Activated CD4-positive, CD25-positive, alpha-beta regulatory T cell treated with anti-CD3 and anti-CD28 coated beads, Interleukin-2, amount 50 U/mL, for 24 hours (primary cell): Measurements from ENCODE around the gene ZMIZ1.

ENCODE experiments used
- ATAC-seq, 2 donors: fragments of 150-1000 bp; cut with Tn5 transposase; one replicate each; pipeline ENCODE4 v1.10.0; 2021; ENCODE audit warnings: mild to moderate bottlenecking in 1 of 2, moderate library complexity in 1 of 2

Gene ZMIZ1

DNA sequence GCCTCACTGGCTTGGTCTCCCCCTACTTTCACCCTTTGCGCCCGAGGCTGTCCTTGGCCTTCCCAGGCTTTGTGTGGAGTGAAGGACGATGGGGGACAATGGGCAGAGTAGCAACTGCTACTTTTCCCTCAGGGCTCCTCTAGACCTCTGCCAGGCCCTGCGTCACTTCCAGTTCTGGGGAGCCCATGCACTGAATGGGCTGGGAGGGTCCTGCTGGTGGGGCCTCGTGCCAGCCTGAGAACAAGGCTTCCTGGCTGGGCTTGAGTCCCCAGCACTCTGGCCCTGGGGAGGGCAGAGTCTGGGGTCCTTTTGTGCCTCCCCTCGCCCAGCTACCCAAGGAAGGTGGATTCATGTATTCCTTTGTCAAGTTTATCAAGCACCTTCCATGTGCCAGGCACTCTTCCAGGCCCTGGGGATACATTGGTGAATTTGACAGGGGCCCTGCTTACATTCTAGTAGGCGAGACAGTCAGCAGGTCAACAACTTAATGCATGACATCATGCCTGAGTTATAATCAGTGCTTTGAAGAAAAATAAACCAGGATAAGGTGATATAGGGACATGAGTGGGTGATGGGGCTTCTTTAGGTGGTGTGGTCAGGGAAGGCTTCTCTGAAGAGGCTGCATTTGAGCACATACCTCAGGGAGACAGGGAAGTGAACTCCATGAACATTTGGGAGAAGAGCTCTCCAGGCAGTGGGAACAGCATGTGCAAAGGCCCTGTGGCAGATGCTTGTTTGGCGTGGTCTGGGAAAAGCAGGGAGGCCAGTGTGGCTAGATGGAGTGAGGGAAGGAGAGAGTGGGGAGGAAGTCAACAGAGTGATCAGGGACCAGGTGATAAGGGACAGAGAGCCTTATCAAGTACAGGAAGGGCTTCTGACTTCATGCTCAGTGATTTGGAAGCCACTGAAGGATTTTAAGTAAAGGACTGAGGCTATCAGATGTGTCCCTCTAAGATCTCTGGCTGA lies 14.1 kb downstream of the ZMIZ1 start:
- no peak for ATAC-seq

DNA sequence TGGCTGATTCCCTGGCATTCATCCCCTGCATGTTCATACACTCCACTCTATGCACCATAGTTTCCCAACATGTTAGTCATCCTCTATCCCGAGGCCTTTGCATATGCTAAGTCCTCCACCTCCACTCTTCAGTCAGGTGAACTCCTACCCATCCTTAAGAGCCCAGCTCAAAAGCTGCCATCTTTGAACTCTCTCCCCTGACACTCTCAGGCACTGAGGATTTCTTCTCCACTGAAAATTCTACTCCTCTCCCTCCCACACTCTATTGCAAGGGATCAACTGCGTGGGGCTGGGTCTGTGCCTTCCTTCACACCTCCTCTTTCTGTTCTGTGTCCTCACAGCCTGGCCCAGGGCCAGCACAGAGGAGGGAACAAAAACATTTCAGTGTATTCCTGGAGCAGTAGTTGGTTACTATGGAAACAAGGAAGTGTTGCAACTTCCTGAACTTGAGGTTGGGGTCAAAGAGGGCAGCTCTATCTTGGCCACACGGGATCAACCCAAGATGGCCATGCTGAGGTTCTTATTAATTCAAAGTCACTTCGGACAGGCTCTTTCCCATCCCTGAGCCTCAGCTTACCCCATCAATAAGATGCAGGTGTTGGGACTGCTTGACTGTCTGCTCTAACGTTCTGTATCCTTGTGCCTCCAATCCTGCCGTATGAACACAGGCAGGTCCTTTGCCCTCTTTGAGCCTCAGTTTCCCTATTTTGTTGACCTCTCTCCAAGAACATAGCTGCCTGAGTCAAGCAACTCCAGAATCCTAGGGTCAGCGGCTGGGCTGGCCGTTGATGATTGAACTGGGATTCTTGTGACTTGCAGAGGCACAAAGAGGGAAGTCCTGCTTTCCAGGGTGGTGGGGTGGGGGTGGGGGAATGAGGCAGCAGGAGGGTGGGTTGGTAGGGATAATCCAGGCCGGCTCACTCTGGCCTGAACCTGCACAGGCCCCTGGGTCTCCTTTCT lies 15.5 kb downstream of the ZMIZ1 start:
- ATAC-seq: no peak

DNA sequence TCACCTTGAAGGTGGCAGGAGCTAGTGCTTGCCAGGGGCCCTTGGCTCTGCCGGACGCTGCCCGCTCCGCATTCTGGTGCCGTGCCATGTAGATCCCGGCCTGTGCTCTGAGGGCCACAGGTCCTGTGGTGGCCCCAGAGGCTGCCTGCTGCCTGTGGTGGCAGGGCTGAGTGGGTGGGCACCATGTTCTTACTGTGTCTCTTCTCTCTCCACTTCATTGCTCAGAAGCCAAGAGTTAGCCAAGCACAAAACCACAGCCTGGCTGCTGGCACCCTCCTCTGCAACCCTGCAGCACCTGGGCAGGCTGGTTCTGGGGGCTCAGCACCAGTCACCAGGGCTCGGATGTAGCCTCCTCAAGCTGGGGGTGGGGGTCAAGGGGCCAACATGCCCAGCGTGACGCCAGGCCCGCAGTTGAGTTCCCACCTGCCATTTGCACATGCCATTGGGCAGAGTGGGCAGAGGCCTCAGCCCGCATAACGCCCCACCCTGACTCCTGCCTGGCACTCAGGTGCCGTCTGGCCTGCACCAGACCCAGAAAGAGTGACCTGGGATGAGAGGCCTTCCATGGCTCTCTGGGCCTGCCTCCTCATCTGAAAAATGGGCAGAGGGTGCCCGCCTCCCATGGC lies 16.3 kb downstream of the ZMIZ1 start:
- no peak for ATAC-seq

DNA sequence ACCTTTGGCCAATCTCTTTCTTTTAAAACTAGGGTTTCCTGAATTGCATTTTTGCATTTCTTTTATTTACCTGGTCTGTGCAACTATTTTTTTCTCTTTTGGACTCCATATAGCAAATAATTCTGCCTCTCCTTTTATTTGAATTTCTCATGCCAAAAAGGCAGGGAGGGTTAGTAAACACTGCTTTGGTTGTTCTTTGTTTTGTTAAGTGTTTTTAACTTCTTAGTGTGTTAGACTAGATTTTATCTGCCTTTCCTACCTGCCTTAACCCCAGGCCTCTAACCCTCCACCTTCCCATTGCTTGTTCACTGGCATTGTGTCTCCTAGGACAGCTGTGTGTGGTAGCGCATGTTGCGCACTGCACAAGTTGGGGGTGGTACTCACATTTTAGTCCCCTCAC lies 18.1 kb downstream of the ZMIZ1 start:
- ATAC-seq: no peak

GRCh38 chr10:79087721-79088120 lies 19.0 kb downstream of the ZMIZ1 start:
- ATAC-seq: no peak

DNA sequence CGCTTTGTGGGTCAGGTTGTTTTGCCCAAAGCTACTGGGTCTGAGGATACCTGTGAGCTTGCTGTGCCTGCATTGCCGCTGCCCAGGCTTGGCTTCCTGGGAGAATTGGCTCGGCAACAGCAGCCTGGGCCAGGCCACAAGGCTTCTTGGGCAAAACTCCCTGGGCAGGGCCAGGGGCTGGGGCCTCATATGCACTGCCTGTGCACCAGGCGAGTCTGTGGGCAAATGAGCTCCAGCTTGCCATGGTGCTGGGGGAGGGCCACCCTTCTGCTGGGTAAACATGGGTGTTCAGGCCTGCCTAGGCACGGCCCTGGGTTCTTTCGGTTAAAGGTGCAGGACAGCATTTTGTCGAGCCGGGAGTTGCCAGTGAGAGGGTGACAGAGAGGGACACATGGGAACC lies 19.4 kb downstream of the ZMIZ1 start:
- ATAC-seq: no peak

GRCh38 chr10:79088613-79089355 lies 20.0 kb downstream of the ZMIZ1 start:
- no peak for ATAC-seq

DNA sequence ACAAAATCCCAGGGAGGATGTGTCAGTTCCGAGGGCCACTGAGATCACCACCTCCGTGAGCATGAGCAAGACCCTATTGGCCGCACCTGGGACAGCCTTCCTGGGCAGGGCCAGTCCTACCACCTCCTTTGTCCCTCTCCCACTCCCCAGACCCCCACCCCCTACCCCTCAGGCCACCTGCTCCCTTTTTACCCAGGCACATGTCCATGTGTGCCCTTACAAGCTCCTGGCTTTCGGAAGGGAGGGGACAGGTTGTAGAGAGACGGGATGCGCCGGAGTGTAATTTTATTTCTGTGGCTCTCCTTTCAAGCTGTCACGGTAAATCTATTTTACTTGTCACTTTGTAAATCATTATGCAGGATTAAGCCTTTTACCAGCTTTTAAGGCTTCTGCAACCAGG lies 20.9 kb downstream of the ZMIZ1 start:
- ATAC-seq: no peak

- no peak for ATAC-seq
Observed at GRCh38 chr10:79090134-79090803, 21.5 kb downstream of the ZMIZ1 start.

DNA sequence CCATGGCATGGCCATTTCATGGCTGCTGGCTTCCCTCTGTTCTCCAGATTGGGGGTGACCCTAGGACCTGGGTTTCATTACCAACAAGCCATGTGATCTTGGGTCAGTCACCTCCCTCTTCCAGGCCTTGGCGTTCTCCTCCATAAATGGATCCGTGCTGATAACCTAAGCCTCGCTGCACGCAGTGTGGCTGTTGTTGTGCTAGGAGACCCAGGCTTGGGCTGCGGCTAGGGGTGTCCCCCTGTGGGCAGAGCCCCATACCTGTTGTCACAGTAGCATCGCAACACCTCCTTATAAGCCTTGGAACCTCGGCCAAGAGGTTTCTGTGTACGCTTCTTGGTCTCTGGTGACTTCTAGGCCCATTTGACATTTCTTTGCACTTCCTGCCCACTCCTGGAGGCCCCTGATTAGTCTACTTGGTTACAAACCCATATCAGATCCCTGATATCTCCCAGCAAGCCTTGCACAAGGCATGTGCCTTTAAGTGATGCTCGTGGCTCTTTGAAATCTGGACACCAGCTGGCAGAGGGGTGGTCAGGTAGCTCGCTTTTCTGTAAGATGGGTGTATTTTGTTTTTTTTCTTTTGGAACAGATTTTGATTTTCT lies 23.6 kb downstream of the ZMIZ1 start:
- ATAC-seq: no peak

DNA sequence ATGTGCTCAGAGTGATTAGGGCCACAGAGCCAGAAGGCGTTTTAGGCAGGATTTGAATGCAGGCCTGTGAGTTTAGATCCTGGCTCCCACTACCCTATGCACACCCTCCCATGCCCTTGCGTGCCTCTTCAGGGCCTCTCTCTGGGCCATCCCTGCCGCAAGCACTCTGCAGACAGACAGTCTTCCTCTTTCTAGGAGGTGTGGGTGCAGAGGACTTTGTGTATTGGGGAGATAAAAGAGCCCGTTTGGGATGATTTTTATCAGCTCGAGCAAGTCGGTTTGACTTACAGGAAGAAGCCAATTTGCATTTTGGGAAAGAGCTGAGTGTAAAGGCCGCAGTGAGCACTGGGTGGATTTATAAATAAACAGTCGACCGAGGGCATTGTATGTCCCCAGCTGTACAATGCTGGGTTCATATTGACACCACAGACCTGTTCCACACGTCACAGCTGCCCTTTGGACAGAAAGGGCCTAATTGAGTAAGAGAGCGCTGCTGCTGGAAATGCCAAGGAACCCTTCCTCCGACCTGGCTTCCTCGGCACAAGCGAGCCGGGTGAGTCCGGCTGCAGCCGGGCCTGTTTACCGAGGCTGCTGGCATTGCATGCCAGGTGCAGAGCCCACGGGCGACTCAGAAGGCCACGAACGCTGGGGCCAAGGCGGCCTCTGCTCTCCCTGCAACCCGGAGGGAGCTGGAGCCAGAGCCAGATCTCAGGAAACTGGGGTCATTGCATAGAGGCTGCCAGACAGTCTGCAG lies 25.1 kb downstream of the ZMIZ1 start:
- ATAC-seq: no peak

- ATAC-seq: no peak
Observed at GRCh38 chr10:79094412-79095175, 25.8 kb downstream of the ZMIZ1 start.

- ATAC-seq: no peak
Observed at GRCh38 chr10:79095316-79095715, 26.6 kb downstream of the ZMIZ1 start.

- ATAC-seq: no peak
Observed at GRCh38 chr10:79096514-79096913, 27.7 kb downstream of the ZMIZ1 start.

DNA sequence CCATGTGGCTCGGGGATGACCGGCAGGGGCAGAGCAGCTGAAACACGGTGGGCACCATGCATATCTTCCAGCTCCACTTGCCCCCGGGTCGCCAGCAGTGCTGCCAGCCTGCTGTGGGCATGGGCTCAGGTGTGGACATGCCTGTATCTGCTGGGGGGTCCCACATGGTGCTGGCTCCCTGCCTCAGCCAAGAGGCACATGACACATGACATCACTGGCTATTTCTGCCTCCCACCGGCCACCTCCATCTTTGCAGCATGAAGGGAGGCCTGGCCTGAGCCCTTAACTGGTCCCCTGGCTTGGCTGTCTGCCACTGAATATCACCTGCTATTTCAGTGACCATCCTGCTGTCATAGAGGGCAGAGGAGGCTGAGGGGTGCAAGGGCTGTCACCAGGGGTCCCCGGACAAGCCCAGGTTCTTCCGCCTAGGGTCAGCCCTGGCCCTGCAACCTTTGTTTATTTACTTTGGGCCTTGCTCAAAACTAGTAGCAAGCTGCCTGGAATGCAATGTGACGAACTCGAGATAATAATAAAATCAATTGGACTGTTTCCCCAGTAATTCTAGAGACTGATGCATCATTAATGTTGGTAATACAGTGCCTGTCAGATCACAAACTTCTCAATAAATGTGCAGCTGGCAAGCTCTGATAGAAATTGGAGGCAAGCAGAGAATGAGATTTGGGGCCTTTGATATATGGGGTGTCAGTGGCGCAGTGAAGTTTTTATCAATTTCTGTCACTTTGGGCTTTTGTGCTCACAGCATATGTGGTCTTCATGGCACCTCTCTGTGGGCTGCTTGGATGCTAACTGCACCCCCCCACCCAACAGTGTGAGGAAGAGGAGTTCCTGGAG lies 28.5 kb downstream of the ZMIZ1 start:
- ATAC-seq: no peak

DNA sequence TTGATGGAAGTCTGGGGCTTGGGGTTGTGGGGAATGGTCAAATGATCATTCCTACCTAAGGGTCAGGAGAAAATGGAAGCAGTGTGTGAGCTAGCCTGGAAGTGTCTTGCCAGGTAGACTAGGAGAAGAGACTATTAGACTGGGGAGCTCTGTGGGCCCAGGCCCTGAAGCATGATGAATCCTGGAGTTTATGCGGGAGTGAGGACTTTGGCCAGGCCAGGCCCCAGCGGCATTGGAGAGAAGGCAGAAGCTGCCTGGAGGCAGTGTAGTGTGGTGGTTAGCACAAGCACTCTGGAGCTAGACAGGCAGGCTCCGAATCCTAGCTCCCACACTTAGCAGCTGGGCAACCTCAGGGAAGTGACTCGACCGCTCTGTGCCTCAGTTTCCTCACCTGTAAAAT lies 29.3 kb downstream of the ZMIZ1 start:
- no peak for ATAC-seq

DNA sequence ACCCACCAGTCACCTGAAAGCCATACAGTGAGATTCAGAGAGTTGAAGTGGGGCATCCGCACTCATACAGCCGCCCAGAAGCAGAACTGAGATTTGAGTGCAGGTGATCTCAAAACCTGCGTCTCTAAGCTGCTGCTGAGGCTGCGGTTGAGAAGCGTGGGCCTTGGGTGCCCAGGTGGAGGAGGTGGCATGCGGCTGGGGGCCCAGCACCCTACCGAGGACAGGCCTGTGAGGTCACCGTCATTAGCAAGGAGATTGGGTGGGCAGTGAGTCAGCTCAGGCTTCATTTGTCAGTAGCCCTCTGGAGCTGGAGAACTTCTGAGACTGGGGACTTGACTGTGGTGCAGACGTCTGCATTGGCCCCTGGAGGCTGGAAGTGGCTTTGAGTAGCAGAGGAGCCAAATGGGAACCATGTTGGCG lies 29.8 kb downstream of the ZMIZ1 start:
- no peak for ATAC-seq

DNA sequence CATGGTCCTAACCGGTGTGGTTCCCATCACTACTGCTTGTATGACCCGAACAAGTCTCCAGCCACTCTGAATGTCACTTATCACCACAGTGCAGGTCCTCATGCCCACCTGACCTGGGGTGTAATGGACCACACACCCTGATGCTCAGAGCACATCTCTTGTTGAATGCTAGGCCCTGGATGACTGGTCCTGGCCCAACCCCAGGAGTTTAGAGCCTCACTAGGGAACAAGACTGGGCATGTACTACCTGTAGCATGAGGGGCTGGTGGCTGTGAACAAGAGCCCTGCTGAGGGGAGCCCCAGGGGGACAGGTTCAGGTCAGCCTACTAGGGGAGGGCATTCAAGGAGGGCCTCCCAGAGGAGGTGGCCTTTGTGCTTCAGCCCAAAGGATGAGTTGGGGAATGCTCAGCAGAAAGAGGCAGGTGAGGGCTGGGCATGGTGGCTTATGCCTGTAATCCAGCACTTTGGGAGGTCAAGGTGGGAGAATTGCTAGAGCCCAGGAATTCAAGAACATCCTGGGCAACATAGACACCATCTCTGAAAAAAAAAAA lies 31.2 kb downstream of the ZMIZ1 start:
- ATAC-seq: no peak
